Upper lobe of left lung (tissue), 4 donors: ENCODE data around the gene TAS1R3.
"Not testable (repeated sequence)": the region's sequence is repeated elsewhere in the genome, so short reads cannot be mapped to it uniquely, and the experiment has no call there.

Source experiments
- EP300 ChIP-seq, 4 donors: sonication (generic); formaldehyde crosslinking; IDR thresholded peaks; one replicate each; pipeline ENCODE4 v1.5.1; 2017; ENCODE audit warnings: antibody characterized with exemption in 4 of 4, control low read depth in 2 of 4
- POLR2A ChIP-seq, 4 donors: fragments of 450-650 bp; IDR thresholded peaks; one replicate each; pipeline ENCODE4 v1.5.1; 2016 to 2017; ENCODE audit warnings: antibody characterized with exemption in 4 of 4, mild to moderate bottlenecking in 2 of 4
- POLR2AphosphoS5 ChIP-seq, 2 donors: sonication (generic); formaldehyde crosslinking; IDR thresholded peaks; one replicate each; pipeline ENCODE4 v1.5.1; 2017; ENCODE audit warnings: antibody characterized with exemption in 2 of 2
- TF ChIP-seq, protein P1 (sequence below), 6 experiments: fragments of 450-650 bp in 4 of 6; fragments of 200-600 bp in 2 of 6; sonication (generic) in 2 of 6; IDR thresholded peaks; one replicate each; pipeline ENCODE4 v1.5.1; 2016 to 2019; ENCODE audit warnings: antibody characterized with exemption in 6 of 6

DNA sequence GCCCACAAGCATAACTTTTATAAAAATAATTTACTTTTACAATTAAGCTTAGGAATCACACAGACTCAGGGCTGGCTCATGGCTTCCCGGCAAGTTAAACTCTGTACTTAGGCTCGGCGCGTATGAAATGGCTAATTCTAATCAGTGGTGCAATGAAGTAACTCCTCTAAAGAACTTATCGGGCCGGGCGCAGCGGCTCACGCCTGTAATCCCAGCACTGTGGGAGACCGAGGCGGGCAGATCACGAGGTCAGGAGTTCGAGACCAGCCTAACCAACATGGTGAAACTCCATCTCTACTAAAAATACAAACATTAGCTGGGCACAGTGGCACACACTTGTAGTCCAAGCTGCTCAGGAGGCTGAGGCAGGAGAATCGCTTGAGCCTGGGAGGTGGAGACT is 39.0 kb downstream of the TAS1R3 start:
- not testable (repeated sequence) for TF ChIP-seq POLR2AphosphoS5, EP300, POLR2A (IDR thresholded peaks at IDR 0.05)
- TF ChIP-seq, protein P1, sequence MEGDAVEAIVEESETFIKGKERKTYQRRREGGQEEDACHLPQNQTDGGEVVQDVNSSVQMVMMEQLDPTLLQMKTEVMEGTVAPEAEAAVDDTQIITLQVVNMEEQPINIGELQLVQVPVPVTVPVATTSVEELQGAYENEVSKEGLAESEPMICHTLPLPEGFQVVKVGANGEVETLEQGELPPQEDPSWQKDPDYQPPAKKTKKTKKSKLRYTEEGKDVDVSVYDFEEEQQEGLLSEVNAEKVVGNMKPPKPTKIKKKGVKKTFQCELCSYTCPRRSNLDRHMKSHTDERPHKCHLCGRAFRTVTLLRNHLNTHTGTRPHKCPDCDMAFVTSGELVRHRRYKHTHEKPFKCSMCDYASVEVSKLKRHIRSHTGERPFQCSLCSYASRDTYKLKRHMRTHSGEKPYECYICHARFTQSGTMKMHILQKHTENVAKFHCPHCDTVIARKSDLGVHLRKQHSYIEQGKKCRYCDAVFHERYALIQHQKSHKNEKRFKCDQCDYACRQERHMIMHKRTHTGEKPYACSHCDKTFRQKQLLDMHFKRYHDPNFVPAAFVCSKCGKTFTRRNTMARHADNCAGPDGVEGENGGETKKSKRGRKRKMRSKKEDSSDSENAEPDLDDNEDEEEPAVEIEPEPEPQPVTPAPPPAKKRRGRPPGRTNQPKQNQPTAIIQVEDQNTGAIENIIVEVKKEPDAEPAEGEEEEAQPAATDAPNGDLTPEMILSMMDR (IDR thresholded peaks at IDR 0.05): not testable (repeated sequence)
